GM23248 (cell line): Measurements from ENCODE around the gene ONECUT3.

Experiments used
- EZH2 ChIP-seq: fragments of 200-600 bp; sonication (generic); IDR thresholded peaks from 2 replicates; pipeline ENCODE4 v1.6.1; 2018; ENCODE audit warnings: antibody characterized with exemption, mild to moderate bottlenecking; ENCODE audit not compliant: insufficient read depth, poor library complexity, severe bottlenecking
- EZH2phosphoT487 ChIP-seq: fragments of 200-600 bp; sonication (generic); IDR thresholded peaks from 2 replicates; pipeline ENCODE4 v1.6.1; 2018; ENCODE audit warnings: antibody characterized with exemption, moderate library complexity, mild to moderate bottlenecking, low read depth; ENCODE audit not compliant: insufficient read depth

GRCh38 chr19:1804858-1805257, 51.6 kb downstream of the ONECUT3 start:
- TF ChIP-seq EZH2 (no peak), EZH2phosphoT487 (no peak)
